Measurements from ENCODE around the gene SPINK5.
"Not testable (repeated sequence)": the region's sequence is repeated elsewhere in the genome, so short reads cannot be mapped to it uniquely, and the experiment has no call there.

SPINK5 gene

DNA sequence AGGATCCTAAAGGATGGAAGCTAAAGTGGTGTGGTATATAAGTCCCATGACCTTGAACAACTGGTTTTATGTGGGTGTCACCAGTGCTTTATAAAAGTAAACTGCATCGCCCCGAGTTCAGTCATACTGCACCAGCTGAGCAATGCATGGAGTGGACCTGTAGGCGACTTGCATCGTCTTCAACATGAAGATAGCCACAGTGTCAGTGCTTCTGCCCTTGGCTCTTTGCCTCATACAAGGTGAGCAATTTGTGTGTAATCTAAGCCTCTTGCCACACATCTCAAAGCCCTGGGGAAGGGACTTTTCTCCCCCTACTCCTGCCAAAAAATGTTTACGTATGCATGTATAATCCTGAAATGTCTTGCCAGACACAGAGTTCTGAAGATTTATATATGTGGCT is at the start of gene SPINK5:
Gene SPINK5 (plus strand): TSS at position 120 of the 400 bp plus-strand sequence. CDS start 65 bp downstream, at position 185.
- no peak for FAIRE-seq

DNA sequence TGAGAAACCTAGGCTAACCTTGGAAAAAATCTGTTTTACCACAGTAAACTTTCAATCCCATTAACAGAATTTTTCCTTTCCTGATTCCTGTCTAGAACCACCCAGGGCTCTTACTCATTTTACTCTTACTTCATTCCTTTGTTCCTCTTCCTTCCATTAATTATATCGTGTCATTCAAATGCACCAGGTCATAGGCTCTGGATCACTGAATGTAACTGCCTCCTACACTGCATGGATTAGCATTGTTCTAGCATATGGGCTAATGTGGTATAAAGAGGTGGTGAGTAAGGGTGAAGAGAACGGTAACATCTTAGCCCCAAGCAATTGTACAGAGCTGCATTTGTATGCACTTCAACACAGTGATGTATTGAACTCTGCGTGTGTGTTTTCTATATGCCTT is 49.5 kb upstream of the SPINK5 start:
- no peak for FAIRE-seq

DNA sequence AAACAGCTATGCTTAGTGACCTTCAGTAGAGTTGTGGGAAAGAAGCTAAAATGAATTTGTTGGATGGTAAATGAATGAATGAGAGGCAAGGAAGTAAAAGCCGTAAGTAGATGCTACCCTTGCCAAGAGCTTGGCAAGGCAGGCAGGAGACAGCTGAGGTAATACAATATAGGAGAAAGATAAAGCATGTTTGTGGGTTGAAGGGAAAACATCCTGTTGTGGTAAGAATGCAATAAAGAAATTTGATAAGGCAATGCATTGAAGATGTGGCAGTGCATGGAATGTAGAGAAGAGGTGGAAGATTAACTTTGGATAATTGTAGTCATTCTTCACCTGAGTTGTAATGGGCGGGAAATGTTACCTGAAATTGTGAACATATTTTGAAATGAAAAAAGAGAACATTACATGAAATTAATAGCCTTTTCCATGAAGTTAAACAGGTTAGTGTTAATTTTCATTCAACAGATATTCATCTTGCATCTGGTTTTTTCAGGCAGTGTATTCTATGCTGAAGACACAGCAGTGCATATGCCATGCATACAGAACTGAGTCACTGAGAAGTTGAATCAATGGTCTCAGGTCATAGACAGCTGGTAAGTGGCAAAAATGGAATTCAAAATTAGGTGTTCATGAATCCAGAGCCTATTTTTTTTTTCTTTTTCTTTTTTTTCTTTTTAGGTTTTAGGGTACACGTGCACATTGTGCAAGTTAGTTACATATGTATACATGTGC is 43.4 kb upstream of the SPINK5 start:
- FAIRE-seq = no peak

DNA sequence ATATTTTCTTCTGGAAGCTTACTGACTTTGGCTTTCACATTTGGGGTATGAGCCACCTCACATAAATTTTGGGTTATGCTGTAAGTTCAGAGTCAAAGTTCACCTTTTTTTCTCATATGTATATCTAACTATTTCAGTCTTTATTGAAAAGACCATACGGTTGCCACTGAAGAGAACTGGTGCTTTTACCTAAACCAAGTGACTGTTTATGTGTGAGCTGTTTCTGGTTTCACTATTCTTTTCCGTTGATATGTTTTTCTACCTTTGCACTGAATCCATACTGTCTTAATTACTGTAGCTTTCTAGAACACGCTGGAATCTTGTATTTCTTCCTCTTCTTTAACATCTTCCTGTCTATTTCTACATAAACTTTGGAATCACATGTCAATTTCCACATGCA is 36.3 kb upstream of the SPINK5 start:
- FAIRE-seq = no peak

- FAIRE-seq = no peak
Observed at GRCh38 chr5:148029131-148029530, 34.6 kb upstream of the SPINK5 start.

DNA sequence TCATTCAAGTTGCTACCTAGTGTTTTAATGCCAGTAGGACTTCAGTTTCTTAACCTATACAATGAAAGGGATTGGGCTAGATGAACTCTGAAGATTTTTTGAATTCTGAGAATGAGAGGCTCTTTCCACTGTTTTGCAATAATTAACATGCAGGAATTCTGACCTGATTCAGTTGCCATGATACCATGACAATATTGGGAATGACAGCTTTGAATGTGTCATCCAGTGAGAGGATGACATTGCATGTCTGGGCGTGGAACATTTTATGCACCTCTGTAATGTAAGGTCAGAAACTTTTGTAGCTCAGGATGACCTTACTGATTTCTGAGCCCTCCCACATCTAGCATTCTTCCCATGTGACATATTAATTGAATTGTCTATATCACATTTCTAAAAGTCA is 30.6 kb upstream of the SPINK5 start:
- no peak for FAIRE-seq

- no peak for FAIRE-seq
Observed at GRCh38 chr5:148035676-148036075, 28.1 kb upstream of the SPINK5 start.

GRCh38 chr5:148042881-148043280 is 20.9 kb upstream of the SPINK5 start:
- FAIRE-seq = no peak

DNA sequence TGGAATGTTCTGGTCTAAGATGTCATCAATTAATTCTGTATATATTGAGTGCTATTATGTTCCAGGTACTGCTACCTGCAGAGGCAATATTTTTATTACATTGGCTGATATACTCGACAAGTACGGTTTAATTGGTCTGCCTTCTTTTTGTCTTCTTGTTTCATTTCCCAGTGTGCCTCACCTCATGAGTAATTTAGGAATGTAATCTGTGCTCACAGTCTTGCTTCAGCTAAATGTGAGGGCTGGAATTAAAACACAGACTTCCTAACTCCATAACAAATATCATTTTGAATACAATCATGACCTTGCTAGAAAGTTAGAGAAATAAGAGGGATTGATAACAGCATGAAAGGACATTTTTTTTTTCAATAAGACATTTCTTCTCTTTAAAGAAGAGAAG is 20.1 kb upstream of the SPINK5 start:
- no peak for FAIRE-seq

DNA sequence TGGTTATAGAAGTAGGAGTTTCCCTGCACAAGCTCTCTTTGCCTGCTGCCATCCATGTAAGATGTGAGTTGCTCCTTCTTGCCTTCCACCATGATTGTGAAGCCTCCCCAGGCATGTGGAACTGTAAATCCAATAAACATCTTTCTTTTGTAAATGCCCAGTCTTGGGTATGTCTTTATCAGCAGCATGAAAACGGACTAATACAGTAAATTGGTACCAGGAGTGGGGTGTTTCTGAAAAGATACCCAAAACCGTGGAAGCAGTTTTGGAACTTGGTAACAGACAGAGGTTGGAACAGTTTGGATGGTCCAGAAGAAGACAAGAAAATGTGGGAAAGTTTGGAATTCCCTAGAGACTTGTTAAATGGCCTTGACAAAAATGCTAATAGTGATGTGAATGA is 8.6 kb upstream of the SPINK5 start:
- not testable (repeated sequence) for FAIRE-seq

DNA sequence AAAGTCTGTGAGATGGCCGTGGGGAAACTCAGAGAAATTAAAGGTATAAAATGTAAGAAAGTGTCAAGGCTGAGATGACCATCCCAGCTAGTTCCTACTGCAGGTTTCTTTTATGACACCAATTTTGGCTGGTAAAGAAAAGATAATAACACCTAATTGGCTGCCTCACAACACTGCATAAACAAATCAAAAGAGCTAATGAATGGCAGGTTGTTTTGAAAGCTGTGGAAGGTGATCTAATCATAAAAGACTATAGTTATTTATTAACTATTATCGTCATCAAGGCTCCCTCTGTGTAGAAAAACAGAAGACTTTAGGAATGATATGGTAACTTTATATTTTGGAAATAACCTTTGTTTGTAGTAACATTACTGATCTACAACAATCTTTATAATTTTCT is 3.5 kb upstream of the SPINK5 start:
- no peak for FAIRE-seq

DNA sequence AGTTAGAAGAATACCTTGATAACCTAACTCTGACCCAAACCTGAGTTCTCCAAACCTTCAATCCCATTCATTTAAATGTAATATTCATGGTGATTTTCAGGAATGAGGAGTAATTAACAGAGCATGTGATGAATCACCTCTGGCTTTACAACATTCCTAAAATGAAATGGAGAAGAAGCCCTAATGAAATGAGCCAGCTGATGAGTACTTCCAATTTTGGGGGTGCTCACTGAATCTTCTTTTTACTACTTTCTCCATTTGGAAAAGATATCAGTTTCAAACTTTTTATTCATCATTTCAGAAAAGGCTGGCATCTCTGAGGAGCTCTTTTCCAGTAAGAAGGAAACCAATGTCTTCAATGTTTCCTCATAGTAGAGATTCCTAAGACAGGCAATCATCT is 2.9 kb upstream of the SPINK5 start:
- no peak for FAIRE-seq

DNA sequence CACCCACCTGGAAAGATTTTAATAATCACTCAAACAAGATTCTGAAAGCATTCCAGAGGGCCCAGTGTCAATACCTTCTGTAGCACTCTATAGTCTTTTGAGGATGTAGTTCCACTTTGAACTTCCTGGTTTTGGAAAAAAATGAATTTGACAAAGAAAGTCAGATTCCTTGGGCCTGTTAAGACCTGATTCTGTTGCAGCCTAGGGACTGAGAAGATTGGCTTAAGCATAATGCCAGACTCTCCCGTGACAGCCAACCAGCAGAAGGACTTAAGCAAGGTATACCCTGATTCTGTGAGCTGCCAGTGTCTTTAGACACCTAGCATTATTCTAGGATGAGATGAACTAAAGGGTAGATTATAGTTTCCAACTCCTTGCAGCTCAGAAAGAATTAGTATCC is 6.8 kb downstream of the SPINK5 start:
- FAIRE-seq = no peak

DNA sequence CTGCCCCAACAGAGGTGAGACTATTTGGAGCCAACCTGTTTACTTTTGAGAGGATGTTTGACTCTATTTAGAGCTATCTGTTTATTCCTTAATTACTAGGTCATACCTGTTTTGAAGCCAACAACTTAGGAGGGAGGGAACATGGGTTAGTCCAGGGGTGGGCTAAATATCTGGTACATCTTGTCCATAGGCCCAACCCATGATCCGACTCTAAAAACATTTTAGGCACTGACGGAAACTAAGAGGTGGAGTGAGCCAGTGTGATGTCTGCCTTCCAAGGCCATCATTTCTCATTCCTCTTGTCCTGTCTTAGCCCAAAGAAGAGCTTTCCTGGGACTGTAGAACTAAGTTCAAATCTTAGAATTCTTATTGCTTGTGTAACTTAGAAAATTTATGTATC is 8.4 kb downstream of the SPINK5 start:
- no peak for FAIRE-seq

GRCh38 chr5:148075529-148075928 is 11.7 kb downstream of the SPINK5 start:
- no peak for FAIRE-seq

DNA sequence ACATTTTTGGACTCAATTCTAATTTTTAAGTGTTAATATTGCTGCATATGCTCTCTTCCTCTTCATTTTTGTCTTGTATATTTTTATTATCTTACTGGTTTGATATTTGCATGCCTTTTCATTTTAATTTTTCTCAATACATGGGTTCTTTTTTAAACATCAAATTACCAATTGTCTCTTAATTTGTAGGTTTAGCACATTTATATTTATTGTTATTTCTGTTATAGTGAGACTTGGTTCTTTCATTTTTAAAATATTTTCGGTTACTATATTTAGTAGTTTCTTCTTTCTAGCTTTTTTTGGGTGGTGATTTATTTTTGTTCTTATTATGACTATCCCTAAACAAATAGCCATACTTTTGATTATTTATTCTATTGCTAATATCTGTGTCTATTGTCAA is 19.4 kb downstream of the SPINK5 start:
- no peak for FAIRE-seq

- no peak for FAIRE-seq
Observed at GRCh38 chr5:148084269-148084668, 20.5 kb downstream of the SPINK5 start.

DNA sequence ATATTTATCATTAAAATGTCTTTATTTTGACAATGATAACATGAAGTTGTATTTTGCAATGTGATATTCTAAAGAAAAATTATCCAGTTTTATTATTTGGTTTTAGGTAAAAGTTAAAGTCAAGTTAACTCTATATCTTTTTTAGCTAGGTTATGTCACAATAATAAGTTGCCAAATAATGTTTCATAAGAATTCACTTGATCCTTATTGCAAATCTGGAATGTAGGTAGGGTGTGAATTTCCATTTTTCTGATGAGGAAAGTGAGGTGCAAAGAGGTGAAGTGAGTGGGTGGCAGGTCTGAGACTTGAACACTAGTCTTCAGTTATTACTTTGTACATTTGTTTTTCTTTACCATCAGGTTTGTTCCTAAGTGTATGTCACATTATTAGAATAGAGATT is 21.5 kb downstream of the SPINK5 start:
- FAIRE-seq = no peak

DNA sequence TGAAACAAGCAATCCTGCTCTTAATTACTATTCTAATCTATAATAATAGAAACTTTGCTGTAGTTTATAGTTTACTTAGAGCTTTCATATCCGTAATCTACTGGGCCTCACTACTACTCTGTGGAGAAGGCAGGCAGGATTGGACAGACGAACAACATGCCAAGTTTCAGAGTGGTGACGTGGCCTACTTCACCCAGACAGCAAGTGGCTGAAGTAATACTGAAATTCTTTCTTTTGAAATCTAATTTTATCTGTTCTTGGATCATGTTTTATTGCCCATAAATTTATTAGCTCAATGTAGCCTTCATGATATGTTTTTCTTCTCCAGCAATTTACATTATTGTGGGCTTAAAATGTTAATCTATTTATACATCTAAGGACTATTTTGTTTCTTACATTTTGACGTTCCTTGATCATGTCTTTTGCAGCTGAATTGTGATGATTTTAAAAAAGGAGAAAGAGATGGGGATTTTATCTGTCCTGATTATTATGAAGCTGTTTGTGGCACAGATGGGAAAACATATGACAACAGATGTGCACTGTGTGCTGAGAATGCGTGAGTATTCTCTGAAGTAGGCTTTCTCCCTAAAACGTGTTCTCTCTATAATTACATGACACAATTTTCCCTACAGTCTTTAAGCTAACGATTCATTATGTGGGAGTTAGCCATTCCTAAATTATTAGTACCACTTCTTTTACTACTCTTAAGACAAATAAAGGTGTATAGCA is 22.4 kb downstream of the SPINK5 start:
- no peak for FAIRE-seq

- FAIRE-seq = no peak
Observed at GRCh38 chr5:148090146-148090772, 26.5 kb downstream of the SPINK5 start.

GRCh38 chr5:148090773-148091250 is 27.0 kb downstream of the SPINK5 start:
- FAIRE-seq = no peak

GRCh38 chr5:148091991-148092964 is 28.5 kb downstream of the SPINK5 start:
- FAIRE-seq = peak; percentile 96

DNA sequence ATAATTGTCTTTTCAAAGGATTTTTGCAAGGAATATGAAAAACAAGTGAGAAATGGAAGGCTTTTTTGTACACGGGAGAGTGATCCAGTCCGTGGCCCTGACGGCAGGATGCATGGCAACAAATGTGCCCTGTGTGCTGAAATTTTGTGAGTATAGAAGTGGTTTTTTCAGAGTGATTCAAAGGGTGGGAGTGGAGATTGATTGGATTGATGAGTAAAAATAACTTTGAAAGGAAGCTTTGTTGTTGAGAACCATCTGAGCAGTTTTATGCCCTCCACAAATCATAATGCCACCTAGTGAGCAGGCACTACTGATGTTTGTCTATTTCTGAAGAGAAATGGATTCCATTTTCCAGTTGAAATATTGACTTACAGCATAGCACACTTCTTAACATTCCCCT is 30.6 kb downstream of the SPINK5 start:
- no peak for FAIRE-seq

Data from endometrium (tissue), 2 donors.